HepG2 (cell line): ENCODE results near the gene GPSM1. TPM values are rescaled to one million over a fixed set of nuclear protein-coding genes. Genes with fewer than 3 reads are reported as not detected.
"Not testable (repeated sequence)": the region's sequence is repeated elsewhere in the genome, so short reads cannot be mapped to it uniquely, and the experiment has no call there.

Experiments used
- ATAC-seq: fragments of 200-7000 bp; cut with Tn5 transposase; 3 replicates; pipeline ENCODE4 v1.9.1; 2020; ENCODE audit warnings: mild to moderate bottlenecking, moderate library complexity
- BruUV-seq: library from RNA; stranded (reverse); fragments of 400-500 nt; replicated peaks from 2 replicates; lab custom pipeline; 2021; lab: Mats Ljungman, UMichigan
- CTCF ChIA-PET: fragments of 300-600 bp; formaldehyde crosslinking; extraction: SDS; loops from one replicate; lab custom pipeline; 2021; ENCODE audit warnings: low total read pairs, inconsistent platforms, low intra/inter-chr PET ratio; lab: Yijun Ruan, JAX
- POLR2A ChIA-PET: fragments of 350-600 bp; sonication (Branson Sonifier 250); formaldehyde crosslinking; loops from one replicate; lab custom pipeline; 2020; ENCODE audit warnings: antibody characterized with exemption, inconsistent platforms; lab: Yijun Ruan, JAX
- DNase-seq: peaks from one replicate; pipeline ENCODE4 v3.0.0-alpha.2; 2015; ENCODE audit warnings: low spot score
- FAIRE-seq: peaks from 3 replicates; lab custom pipeline; 2011; peaks lifted over from hg19 to GRCh38; lab: Jason Lieb, UNC
- H2AFZ ChIP-seq: one replicate; pipeline ENCODE4 v1.6.1; 2011; ENCODE audit warnings: low read length, inconsistent platforms
- H3K27ac ChIP-seq: fragments of 300-600 bp; 3 replicates; pipeline ENCODE4 v1.8.0; 2011; ENCODE audit warnings: mixed run types, mild to moderate bottlenecking, mixed read lengths, low read length, inconsistent platforms; ENCODE audit not compliant: insufficient read depth; ENCODE audit errors: extremely low read length
- H3K27me3 ChIP-seq, 2 experiments: fragments of 200-600 bp in 1 of 2; 2 replicates in 1 of 2; 3 replicates in 1 of 2; pipeline versions ENCODE4 v1.6.0 to v1.8.0; 2011; ENCODE audit warnings: low read length in 2 of 2, mild to moderate bottlenecking in 2 of 2, moderate library complexity in 2 of 2, inconsistent platforms in 1 of 2; ENCODE audit not compliant: insufficient read depth in 2 of 2, control insufficient read depth in 1 of 2
- H3K36me3 ChIP-seq, 2 experiments: fragments of 200-600 bp in 1 of 2; replicated peaks in 1 of 2; 2 replicates in 1 of 2; 3 replicates in 1 of 2; pipeline versions ENCODE4 v1.5.1 to v1.8.0; 2011; ENCODE audit warnings: low read length in 2 of 2, inconsistent platforms in 1 of 2; ENCODE audit not compliant: insufficient read depth in 2 of 2, control insufficient read depth in 1 of 2
- H3K4me1 ChIP-seq: 2 replicates; pipeline ENCODE4 v1.5.1; 2012; ENCODE audit warnings: low read length, inconsistent platforms; ENCODE audit not compliant: insufficient read depth
- H3K4me2 ChIP-seq: 2 replicates; pipeline ENCODE4 v1.6.0; 2011; ENCODE audit warnings: low read depth, low read length, inconsistent platforms
- H3K4me3 ChIP-seq, 3 experiments: fragments of 200-600 bp in 1 of 3; sonication (generic), shearing (Covaris generic) in 1 of 3; replicated peaks in 1 of 3; 2 replicates each; pipeline ENCODE4 v1.5.1; 2011 to 2016; ENCODE audit warnings: low read length in 3 of 3, inconsistent platforms in 2 of 3, low read depth in 2 of 3, mild to moderate bottlenecking in 2 of 3, control low read depth in 1 of 3, mixed read lengths in 1 of 3; ENCODE audit not compliant: insufficient read depth in 1 of 3
- H3K79me2 ChIP-seq: one replicate; pipeline ENCODE4 v1.6.1; 2011; ENCODE audit warnings: low read length, inconsistent platforms; ENCODE audit not compliant: insufficient read depth
- H3K9ac ChIP-seq: 2 replicates; pipeline ENCODE4 v1.6.0; 2011; ENCODE audit warnings: mild to moderate bottlenecking, low read depth, low read length, inconsistent platforms; ENCODE audit not compliant: insufficient read depth
- H3K9me3 ChIP-seq: 2 replicates; pipeline ENCODE4 v1.5.1; 2012; ENCODE audit warnings: mild to moderate bottlenecking, low read length
- H4K20me1 ChIP-seq: 2 replicates; pipeline ENCODE4 v1.6.0; 2011; ENCODE audit warnings: inconsistent platforms, mild to moderate bottlenecking, low read length, moderate library complexity; ENCODE audit not compliant: insufficient read depth
- AGO2 ChIP-seq: fragments of 200-400 bp; formaldehyde crosslinking; optimal IDR thresholded peaks from 2 replicates; pipeline ENCODE3; 2017; ENCODE audit warnings: mild to moderate bottlenecking, low read depth, low read length, moderate library complexity
- CBX2 ChIP-seq, 2 experiments: fragments of 200-600 bp in 1 of 2; sonication (generic); formaldehyde crosslinking in 1 of 2; IDR thresholded peaks; 2 replicates each; pipeline versions ENCODE4 v1.7.0 to v1.8.1; 2018 to 2022; ENCODE audit warnings: low read depth in 2 of 2, low read length in 1 of 2, mild to moderate bottlenecking in 1 of 2, missing genetic modification reagents in 1 of 2
- IRX3 ChIP-seq: sonication (generic); formaldehyde crosslinking; IDR thresholded peaks from 2 replicates; pipeline ENCODE4 v1.8.1; 2023; ENCODE audit warnings: mild to moderate bottlenecking, low read depth, missing genetic modification reagents, borderline replicate concordance
- SATB2 ChIP-seq: sonication (generic); formaldehyde crosslinking; IDR thresholded peaks from 2 replicates; pipeline ENCODE4 v1.5.0; 2020; ENCODE audit warnings: missing genetic modification reagents
- SIN3B ChIP-seq: fragments of 150-350 bp; IDR thresholded peaks from 2 replicates; pipeline ENCODE4 v1.6.1; 2014; ENCODE audit warnings: low read length
- SUZ12 ChIP-seq: fragments of 150-350 bp; IDR thresholded peaks from 2 replicates; pipeline ENCODE4 v1.6.1; 2014; ENCODE audit warnings: low read depth, low read length
- ZNF607 ChIP-seq: sonication (generic); formaldehyde crosslinking; IDR thresholded peaks from 2 replicates; pipeline ENCODE4 v1.5.1; 2020; ENCODE audit warnings: missing genetic modification reagents, mild to moderate bottlenecking, borderline replicate concordance
- ZNF768 ChIP-seq: sonication (generic); formaldehyde crosslinking; IDR thresholded peaks from 2 replicates; pipeline ENCODE4 v1.4.0; 2020; ENCODE audit warnings: missing genetic modification reagents
- WGBS: methylation state at CpG from one replicate; pipeline ENCODE4 v1.1.6; 2017; ENCODE audit warnings: low lambda C conversion rate; 5-methylcytosine and 5-hydroxymethylcytosine counted together
- in situ Hi-C: cut with HindIII; loops from 2 replicates; pipeline ENCODE4 v1.10.0; 2017; ENCODE audit warnings: low pct_unique_long_range_greater_than_20kb; ENCODE audit not compliant: extremely low pct_ligation_motif_present
- intact Hi-C: fragments of 100-400 bp; cut with micrococcal nuclease; formaldehyde crosslinking; loops from one replicate; pipeline ENCODE4 v1.10.0; 2022; ENCODE audit not compliant: unreplicated experiment
- polyA plus RNA-seq, 8 experiments: library from polyadenylated mRNA; depleted of rRNA in 3 of 8; stranded (reverse) in 7 of 8; unstranded in 1 of 8; fragments of >200 nt; fragmentation: Illumina TruSeq in 4 of 8; extraction: Trizol in 4 of 8; gene quantifications; 2 replicates each; pipeline versions ENCODE4 v1.2.1 to v1.2.3, GENCODE V29; 2011 to 2016; ENCODE audit warnings: low read depth in 4 of 8, missing spikeins in 1 of 8, mixed read lengths in 1 of 8; ENCODE audit not compliant: insufficient read depth in 1 of 8
- total RNA-seq, 5 experiments: library from RNA; depleted of rRNA; stranded (reverse); fragments of >200 nt; fragmentation: Illumina TruSeq; extraction: Trizol; gene quantifications; 2 replicates each; pipeline ENCODE4 v1.2.3, GENCODE V29; 2016; ENCODE audit warnings: low read depth in 1 of 5
- TF ChIP-seq, protein P1 (sequence below): sonication (generic); formaldehyde crosslinking; IDR thresholded peaks from 2 replicates; pipeline ENCODE4 v1.4.0; 2020; ENCODE audit warnings: missing genetic modification reagents
- TF ChIP-seq, protein P2 (sequence below): sonication (generic); formaldehyde crosslinking; IDR thresholded peaks from 2 replicates; pipeline ENCODE4 v1.4.0; 2020; ENCODE audit warnings: missing genetic modification reagents

Gene GPSM1
- total and polyA plus RNA-seq, 2 of the 13 experiments (the other 11 are each of a cell fraction or from before 2014, with no cell fraction given) = 1.0 to 2.4 TPM

DNA sequence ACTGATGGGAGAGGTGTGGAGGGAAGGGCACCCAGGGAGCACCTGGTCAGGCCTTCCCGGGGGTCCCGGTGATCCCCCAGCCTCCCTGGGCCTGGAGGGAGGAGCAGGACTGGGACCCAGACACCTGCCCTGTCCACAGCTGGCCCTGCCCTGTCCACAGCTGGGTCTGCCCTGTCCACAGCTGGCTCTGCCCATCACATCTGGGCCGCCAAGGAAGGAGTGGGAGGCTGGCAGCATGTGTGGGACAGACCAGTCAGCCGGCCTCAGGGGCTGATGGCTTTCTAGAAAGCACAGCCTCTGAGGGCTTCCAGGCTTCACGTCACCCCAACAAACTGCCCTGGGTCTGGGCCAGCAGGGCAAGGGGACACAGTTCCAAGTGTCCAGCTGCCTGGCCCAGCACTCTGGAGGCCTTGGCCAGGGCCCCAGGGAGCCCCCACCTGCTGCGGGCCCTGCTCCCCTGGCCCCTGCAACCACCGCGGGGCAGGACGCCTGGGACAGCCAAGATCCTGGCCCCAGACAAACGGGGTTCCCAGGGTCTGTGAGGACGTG lies 24.0 kb downstream of the GPSM1 start:
- in situ Hi-C loops (no loop called here), intact Hi-C loops (no loop called here)
- ATAC-seq (no peak), FAIRE-seq (no peak), DNase-seq (no peak)
- TF ChIP-seq AGO2 (no peak), CBX2 (IDR thresholded peaks at IDR 0.05; ENCODE audit: low read depth, low read length) (no peak), CBX2 (CRISPR knock-in tag; IDR thresholded peaks at IDR 0.05; ENCODE audit: low read depth) (no peak), SIN3B (no peak), ZNF768 (CRISPR knock-in tag) (no peak), ZNF607 (CRISPR knock-in tag) (no peak), SUZ12 (no peak), SATB2 (CRISPR knock-in tag) (no peak), IRX3 (CRISPR knock-in tag) (no peak)
- TF ChIP-seq, protein P1, sequence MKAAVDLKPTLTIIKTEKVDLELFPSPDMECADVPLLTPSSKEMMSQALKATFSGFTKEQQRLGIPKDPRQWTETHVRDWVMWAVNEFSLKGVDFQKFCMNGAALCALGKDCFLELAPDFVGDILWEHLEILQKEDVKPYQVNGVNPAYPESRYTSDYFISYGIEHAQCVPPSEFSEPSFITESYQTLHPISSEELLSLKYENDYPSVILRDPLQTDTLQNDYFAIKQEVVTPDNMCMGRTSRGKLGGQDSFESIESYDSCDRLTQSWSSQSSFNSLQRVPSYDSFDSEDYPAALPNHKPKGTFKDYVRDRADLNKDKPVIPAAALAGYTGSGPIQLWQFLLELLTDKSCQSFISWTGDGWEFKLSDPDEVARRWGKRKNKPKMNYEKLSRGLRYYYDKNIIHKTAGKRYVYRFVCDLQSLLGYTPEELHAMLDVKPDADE (CRISPR knock-in tag) = no peak
- TF ChIP-seq, protein P2, sequence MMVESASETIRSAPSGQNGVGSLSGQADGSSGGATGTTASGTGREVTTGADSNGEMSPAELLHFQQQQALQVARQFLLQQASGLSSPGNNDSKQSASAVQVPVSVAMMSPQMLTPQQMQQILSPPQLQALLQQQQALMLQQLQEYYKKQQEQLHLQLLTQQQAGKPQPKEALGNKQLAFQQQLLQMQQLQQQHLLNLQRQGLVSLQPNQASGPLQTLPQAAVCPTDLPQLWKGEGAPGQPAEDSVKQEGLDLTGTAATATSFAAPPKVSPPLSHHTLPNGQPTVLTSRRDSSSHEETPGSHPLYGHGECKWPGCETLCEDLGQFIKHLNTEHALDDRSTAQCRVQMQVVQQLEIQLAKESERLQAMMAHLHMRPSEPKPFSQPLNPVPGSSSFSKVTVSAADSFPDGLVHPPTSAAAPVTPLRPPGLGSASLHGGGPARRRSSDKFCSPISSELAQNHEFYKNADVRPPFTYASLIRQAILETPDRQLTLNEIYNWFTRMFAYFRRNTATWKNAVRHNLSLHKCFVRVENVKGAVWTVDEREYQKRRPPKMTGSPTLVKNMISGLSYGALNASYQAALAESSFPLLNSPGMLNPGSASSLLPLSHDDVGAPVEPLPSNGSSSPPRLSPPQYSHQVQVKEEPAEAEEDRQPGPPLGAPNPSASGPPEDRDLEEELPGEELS (CRISPR knock-in tag) = no peak
- H3K79me2 ChIP-seq = no peaks in the 10 kb centered on the region
- H3K27ac ChIP-seq = no peak overlapping the region
- H3K36me3 ChIP-seq = no peaks in the 10 kb centered on the region
- POLR2A ChIA-PET = interaction anchor here (1.5 kb wide), 1 partner anchor 12 kb away, joined by 8 read pairs; the partner anchor contains the start of gene DNLZ
- BruUV-seq = no TSS peak
- H3K4me2 ChIP-seq = no peak overlapping the region
- H3K9ac ChIP-seq = no peak overlapping the region
- H3K4me3 ChIP-seq = no peak overlapping the region
- no peak overlapping the region for H2AFZ ChIP-seq
- H3K4me1 ChIP-seq = peaks cover 45% of the 10 kb centered on the region
- no peaks in the 10 kb centered on the region for H3K9me3 ChIP-seq
- no peaks in the 10 kb centered on the region for H4K20me1 ChIP-seq
- WGBS = 60% methylated on average over 3 of the region's 11 CpGs
- peaks cover 0 to 9% of the 10 kb centered on the region in 2 experiments; a peak in 2 of 5 replicates for H3K27me3 ChIP-seq
- CTCF ChIA-PET = no interaction called here

DNA sequence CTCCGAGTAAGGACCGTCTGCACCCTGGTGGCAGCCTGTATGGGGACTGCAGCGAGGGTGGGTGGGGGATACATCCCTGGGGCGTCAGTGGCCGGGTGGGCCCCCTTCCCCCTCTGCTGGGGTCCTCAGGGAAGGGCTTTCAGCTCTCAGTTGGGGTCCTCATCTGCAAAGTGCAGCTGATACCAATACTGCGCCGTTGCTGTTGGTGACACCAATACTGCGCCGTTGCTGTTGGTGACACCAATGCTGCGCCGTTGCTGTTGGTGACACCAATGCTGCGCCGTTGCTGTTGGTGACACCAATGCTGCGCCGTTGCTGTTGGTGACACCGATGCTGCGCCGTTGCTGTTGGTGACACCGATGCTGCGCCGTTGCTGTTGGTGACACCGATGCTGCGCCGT lies 24.5 kb downstream of the GPSM1 start:
- FAIRE-seq, H3K9me3 ChIP-seq, H3K4me3 ChIP-seq, H3K36me3 ChIP-seq, H3K27me3 ChIP-seq, CTCF ChIA-PET, H3K27ac ChIP-seq, ATAC-seq, intact Hi-C loops, in situ Hi-C loops, H4K20me1 ChIP-seq, H3K4me2 ChIP-seq, DNase-seq, H3K9ac ChIP-seq, H3K79me2 ChIP-seq, BruUV-seq, H2AFZ ChIP-seq: not testable (repeated sequence)
- POLR2A ChIA-PET = interaction anchor here (1.5 kb wide), 1 partner anchor 11 kb away, joined by 8 read pairs; the partner anchor contains the start of gene DNLZ
- H3K4me1 ChIP-seq = peaks cover 45% of the 10 kb centered on the region
- 40% methylated on average over 3 of the region's 24 CpGs for WGBS
